Natural killer cell treated with Interleukin-12 subunit alpha and Interleukin-12 subunit beta and Interleukin-15 and Interleukin-18, amount 100 ng/mL, for 72 hours (primary cell): ENCODE results near the gene CAMSAP1. TPM values are rescaled to one million over a fixed set of nuclear protein-coding genes. Genes with fewer than 3 reads are reported as not detected.
A peak's percentile ranks its signal among the peaks of the same experiment; 100 is the strongest.
"Not testable (repeated sequence)": the region's sequence is repeated elsewhere in the genome, so short reads cannot be mapped to it uniquely, and the experiment has no call there.

Experiments
- ATAC-seq, 2 donors: fragments of 150-1000 bp; cut with Tn5 transposase in 1 of 2; sonication (Bioruptor Pico), chemical (Tn5 transposase) in 1 of 2; 2 replicates each; pipeline ENCODE4 v1.10.0; 2021
- DNase-seq: peaks from one replicate; pipeline ENCODE4 v3.0.0; 2022; ENCODE audit warnings: low spot score
- H3K27ac Mint-ChIP-seq, 2 donors: 1 replicate in 1 of 2; 2 replicates in 1 of 2; pipeline ENCODE4 v1.8.0; 2022; ENCODE audit warnings: mixed read lengths in 2 of 2, mild to moderate bottlenecking in 1 of 2, moderate library complexity in 1 of 2
- H3K27me3 Mint-ChIP-seq, 2 donors: 1 replicate in 1 of 2; 2 replicates in 1 of 2; pipeline ENCODE4 v1.8.0; 2022; ENCODE audit warnings: mixed read lengths in 2 of 2
- H3K36me3 Mint-ChIP-seq: one replicate; pipeline ENCODE4 v1.8.0; 2022; ENCODE audit warnings: mixed read lengths
- H3K4me1 Mint-ChIP-seq, 2 donors: 1 replicate in 1 of 2; 2 replicates in 1 of 2; pipeline ENCODE4 v1.8.0; 2022; ENCODE audit warnings: low read depth in 2 of 2, mixed read lengths in 2 of 2, mild to moderate bottlenecking in 1 of 2
- H3K4me3 Mint-ChIP-seq: one replicate; pipeline ENCODE4 v1.8.0; 2022; ENCODE audit warnings: mixed read lengths
- H3K9me3 Mint-ChIP-seq: 2 replicates; pipeline ENCODE4 v1.8.0; 2022; ENCODE audit warnings: mixed read lengths
- total RNA-seq, 2 donors: library from RNA; stranded (reverse); gene quantifications; one replicate each; pipeline ENCODE4 v1.2.3, GENCODE V29; 2022

The CAMSAP1 gene, protein sequence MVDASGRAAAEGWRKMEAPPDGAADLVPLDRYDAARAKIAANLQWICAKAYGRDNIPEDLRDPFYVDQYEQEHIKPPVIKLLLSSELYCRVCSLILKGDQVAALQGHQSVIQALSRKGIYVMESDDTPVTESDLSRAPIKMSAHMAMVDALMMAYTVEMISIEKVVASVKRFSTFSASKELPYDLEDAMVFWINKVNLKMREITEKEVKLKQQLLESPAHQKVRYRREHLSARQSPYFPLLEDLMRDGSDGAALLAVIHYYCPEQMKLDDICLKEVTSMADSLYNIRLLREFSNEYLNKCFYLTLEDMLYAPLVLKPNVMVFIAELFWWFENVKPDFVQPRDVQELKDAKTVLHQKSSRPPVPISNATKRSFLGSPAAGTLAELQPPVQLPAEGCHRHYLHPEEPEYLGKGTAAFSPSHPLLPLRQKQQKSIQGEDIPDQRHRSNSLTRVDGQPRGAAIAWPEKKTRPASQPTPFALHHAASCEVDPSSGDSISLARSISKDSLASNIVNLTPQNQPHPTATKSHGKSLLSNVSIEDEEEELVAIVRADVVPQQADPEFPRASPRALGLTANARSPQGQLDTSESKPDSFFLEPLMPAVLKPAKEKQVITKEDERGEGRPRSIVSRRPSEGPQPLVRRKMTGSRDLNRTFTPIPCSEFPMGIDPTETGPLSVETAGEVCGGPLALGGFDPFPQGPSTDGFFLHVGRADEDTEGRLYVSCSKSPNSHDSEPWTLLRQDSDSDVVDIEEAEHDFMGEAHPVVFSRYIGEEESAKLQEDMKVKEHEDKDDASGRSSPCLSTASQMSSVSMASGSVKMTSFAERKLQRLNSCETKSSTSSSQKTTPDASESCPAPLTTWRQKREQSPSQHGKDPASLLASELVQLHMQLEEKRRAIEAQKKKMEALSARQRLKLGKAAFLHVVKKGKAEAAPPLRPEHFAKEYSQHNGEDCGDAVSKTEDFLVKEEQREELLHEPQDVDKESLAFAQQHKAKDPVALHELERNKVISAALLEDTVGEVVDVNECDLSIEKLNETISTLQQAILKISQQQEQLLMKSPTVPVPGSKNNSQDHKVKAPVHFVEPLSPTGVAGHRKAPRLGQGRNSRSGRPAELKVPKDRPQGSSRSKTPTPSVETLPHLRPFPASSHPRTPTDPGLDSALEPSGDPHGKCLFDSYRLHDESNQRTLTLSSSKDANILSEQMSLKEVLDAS (N-terminal part only)
- 10 to 100 TPM; 23.4 to 25.5 TPM for total RNA-seq

DNA sequence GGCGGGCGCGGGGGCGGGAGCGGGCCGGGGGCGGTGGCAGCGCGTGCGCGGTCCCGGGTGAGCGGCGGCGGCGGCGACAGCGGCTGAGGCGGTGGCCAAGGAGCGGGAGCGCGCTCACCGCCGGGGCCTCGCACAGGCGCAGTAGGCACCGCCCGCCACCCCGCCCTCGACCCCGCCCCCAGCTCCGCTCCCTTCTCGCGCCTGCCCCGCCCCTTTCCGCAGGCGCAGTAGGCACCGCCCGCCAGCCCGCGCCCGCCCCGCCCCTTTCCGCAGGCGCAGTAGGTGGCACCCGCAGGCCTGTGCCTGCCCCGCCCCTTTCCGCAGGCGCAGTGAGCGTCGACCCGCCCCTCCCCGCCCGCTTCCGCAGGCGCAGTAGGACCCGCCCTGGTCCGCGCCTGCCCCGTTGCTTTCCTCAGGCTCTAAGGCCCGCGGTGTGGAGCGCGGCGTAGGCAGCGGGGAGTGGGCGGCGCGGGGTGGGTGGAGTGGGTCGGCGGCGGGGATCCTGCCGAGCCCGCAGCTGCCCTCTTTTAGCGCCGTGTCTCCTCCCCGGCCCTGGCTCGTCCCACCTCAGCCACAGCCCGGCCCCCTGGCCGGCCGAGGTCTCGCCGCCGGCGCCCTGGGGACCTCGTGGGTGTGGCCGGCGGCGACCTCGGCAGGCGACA is at the start of gene CAMSAP1:
Gene CAMSAP1 (minus strand): TSS at position 116 of the 662 bp plus-strand sequence. CDS start 387 bp downstream, outside the sequence.
- peak; percentile 93 to 95 for ATAC-seq
- Mint-ChIP-seq H3K4me3 (peak within 1 kb of the TSS; percentile 85), H3K27ac (peak within 1 kb of the TSS; percentile 57 to 74), H3K9me3 (no peaks in the 10 kb centered on the region), H3K27me3 (no peaks in the 10 kb centered on the region), H3K4me1 (peaks cover 38 to 44% of the 10 kb centered on the region in 2 donors), H3K36me3 (peaks cover 23% of the 10 kb centered on the region)
- DNase-seq: peak; percentile 96

DNA sequence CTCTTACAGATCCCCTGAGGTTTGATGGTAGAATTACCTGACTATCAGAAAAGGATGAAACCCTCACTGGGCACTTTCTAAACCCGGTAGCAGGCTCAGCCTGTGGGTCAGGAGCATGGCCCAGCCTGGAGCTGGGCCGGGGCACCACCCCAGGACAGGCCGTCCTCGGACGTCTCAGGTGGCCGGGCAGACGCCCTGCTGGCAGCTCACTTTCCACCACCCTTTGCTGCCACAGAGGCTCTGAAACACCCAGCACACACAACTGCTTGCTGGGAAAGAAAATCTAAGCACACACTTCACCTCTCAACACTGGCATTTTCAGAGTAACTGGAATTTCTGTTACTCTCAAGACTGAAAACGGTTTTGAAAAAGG is 49.4 kb upstream of the CAMSAP1 start:
- H3K36me3 Mint-ChIP-seq: peaks cover 4% of the 10 kb centered on the region
- H3K27ac Mint-ChIP-seq: no peak overlapping the region
- no peaks in the 10 kb centered on the region for H3K27me3 Mint-ChIP-seq
- ATAC-seq (no peak), DNase-seq (no peak)
- H3K4me3 Mint-ChIP-seq: no peak overlapping the region
- H3K4me1 Mint-ChIP-seq: peaks cover 9 to 19% of the 10 kb centered on the region in 2 donors
- no peaks in the 10 kb centered on the region for H3K9me3 Mint-ChIP-seq

DNA sequence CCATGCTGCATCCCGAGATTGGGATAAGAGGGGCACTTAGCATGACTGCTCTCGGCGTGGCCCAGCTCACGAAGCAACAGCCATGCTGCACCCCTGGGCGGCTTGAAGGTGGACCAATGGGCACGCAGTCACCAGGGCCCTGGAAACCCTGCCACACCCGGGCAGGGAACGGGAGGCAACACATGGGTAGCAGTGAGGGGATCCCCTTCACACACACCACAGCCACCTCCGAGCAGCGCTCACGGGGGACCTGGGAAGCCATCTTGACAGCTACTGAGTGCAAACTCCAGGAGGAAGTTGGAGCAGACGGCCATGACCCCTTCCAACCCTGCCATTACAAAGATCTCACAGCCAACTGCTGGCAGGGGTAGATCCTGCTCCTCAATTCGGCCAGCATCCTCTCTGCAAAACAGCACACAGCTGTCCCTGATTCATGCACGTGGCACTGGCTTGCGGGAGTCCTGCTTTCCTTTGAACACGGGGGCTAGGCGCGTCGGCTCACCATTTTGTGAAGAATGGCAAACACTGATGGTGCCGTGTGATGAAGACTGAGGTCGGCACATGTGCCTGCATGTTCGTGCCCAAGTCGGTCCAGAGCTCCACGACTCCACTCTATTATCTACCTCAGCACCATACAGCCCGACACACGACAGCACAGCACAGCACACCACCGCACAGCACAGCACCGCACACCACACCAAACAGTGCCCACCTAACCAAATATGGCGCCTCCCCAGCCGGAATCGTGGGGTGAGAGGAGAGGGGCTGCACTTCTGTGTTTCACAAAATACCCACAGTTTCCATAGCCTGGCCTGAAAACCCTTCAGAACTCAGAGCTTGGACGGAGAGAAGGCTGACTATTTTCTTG is 48.8 kb upstream of the CAMSAP1 start:
- DNase-seq: no peak
- no peak for ATAC-seq
- Mint-ChIP-seq H3K27ac (no peak overlapping the region), H3K27me3 (no peaks in the 10 kb centered on the region), H3K4me3 (no peak overlapping the region), H3K9me3 (no peaks in the 10 kb centered on the region), H3K36me3 (peaks cover 4% of the 10 kb centered on the region), H3K4me1 (peaks cover 5 to 14% of the 10 kb centered on the region in 2 donors)

DNA sequence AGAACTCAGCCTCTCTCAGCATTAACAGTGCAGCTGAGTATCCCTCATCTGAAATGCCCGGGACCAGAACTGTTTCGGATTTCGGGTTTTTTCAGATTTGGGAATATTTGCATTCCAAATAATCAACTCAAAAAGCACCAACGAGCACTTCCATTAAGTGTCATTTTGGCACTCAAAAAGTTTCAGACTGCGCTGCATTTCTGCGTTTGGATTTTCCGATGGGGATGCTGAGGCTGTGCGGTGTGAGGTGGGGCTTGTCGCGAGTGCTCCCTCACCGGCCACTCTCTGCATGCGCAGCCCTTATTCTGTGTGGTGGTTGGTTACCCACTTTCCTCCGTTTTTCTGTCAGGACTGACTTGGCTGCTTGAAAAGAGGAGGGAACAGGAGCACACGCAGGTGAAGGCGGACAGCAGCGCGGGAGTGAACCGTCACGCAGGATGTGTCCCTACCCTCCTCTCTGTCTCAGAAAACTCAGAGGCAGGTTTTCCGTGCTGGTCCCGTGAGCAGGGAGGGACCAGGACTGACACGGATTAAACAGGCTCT is 45.4 kb upstream of the CAMSAP1 start:
- Mint-ChIP-seq H3K27me3 (no peaks in the 10 kb centered on the region), H3K36me3 (peaks cover 11% of the 10 kb centered on the region), H3K9me3 (no peaks in the 10 kb centered on the region), H3K27ac (no peak overlapping the region), H3K4me1 (no peaks in the 10 kb centered on the region), H3K4me3 (no peak overlapping the region)
- ATAC-seq: no peak
- peak; percentile 18 for DNase-seq

DNA sequence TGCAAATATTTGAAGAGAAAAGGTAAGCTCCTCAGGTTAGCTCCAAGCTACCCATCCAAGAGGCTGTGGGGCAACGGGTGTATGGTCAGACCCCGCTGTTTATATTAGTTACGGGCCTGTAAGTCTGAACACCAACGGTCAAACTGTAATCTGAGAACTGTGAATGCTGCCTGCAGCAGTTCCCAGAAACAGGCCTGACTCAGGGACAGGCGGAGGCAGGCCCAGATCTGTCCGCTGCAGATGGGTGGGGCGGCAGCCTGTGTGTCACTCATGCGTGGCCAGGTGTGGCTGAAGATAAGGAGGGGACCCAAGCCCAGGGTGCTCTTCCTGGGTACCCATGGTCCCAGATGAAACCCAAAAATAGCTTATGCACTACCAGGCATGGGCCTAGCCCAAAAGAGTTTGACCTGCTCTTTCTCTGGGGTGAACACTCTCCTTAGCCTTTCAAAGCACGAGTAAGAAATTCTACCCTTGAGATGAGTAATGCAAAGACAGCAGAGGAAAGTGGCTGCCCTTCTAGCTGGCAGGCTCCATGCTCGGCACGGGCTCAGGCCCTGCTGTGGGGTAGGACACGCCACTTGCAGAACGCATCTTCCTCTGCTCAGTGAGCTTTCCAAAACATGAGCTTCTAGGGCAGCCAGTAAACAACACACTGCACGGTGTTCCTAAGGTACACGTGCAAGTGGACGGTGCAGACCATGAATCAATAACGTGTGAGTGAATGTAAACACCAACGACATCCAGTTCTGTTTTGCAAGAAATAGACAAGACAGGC is 44.7 kb upstream of the CAMSAP1 start:
- no peak for ATAC-seq
- Mint-ChIP-seq H3K27me3 (no peaks in the 10 kb centered on the region), H3K9me3 (no peaks in the 10 kb centered on the region), H3K36me3 (peaks cover 14% of the 10 kb centered on the region), H3K4me3 (no peak overlapping the region), H3K27ac (no peak overlapping the region), H3K4me1 (no peaks in the 10 kb centered on the region)
- peak; percentile 13 for DNase-seq

DNA sequence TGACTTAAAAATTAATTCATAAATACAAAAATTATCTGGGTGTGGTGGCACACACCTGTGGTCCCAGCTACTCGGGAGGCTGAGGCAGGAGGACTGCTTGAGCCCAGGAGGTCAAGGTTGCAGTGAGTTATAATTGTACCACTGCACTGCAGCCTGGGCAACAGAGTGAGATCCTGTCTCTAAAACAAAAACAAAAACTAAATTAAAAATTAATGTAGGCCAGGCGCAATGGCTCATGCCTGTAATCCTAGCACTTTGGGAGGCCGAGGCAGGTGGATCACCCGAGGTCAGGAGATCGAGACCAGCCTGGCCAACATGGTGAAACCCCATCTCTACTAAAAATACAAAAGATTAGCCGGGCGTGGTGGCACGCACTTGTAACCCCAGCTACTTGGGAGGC is 44.0 kb upstream of the CAMSAP1 start:
- not testable (repeated sequence) for H3K27ac Mint-ChIP-seq, ATAC-seq, H3K4me3 Mint-ChIP-seq, H3K27me3 Mint-ChIP-seq, H3K9me3 Mint-ChIP-seq, H3K4me1 Mint-ChIP-seq
- peak; percentile 25 for DNase-seq
- H3K36me3 Mint-ChIP-seq: peaks cover 14% of the 10 kb centered on the region

DNA sequence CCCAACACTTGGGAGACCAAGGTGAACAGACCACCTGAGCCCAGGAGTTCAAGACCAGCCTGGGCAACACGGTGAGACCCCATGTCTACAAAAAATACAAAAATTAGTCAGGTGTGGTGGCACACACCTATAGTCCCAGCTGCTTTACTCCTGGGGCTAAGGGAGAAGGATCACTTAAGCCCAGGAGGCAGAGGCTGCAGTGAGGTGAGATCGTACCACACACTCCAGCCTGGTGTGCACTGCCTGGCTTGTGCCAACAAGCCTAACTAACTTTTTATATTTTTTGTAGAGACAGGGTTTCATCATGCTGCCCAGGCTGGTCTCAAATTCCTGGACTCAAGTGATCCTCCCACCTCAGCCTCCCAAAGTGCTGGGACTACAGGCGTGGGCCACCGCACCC is 43.5 kb upstream of the CAMSAP1 start:
- not testable (repeated sequence) for ATAC-seq, H3K4me1 Mint-ChIP-seq

DNA sequence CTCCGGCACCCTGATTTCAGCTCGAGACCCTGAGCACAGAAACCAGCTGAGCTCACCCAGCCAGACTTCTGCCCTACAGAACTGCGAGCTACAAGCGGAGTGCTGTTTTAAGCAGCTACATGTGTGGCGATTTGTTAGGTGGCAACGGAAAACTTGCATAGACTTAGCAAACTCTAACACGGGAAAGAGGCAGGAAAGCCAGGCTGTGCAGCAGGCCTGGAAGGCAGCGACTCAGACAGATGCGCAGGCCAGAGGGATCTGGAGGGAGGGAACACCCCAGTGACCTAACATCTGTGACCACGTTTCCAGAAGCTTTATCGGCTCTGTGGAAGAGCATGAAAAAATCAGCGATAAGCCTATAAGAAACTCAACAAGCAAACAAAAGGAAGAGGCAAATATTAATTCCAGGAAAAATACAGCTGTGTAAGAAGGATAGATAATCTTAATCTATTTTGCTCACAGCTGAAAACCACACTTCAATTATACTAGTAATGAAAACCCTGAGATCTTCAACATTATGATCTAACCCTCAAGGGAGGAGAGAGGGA is 42.9 kb upstream of the CAMSAP1 start:
- H3K27ac Mint-ChIP-seq: no peak overlapping the region
- H3K4me3 Mint-ChIP-seq: no peak overlapping the region
- no peaks in the 10 kb centered on the region for H3K4me1 Mint-ChIP-seq
- peaks cover 14% of the 10 kb centered on the region for H3K36me3 Mint-ChIP-seq
- no peaks in the 10 kb centered on the region for H3K9me3 Mint-ChIP-seq
- ATAC-seq: no peak
- H3K27me3 Mint-ChIP-seq: no peaks in the 10 kb centered on the region
- DNase-seq: no peak

More for the DNA sequence above, 43.5 kb upstream of the CAMSAP1 start:
- H3K27ac Mint-ChIP-seq, H3K9me3 Mint-ChIP-seq, H3K4me3 Mint-ChIP-seq, H3K27me3 Mint-ChIP-seq: not testable (repeated sequence)
- H3K36me3 Mint-ChIP-seq: peaks cover 14% of the 10 kb centered on the region
- peak; percentile 2 for DNase-seq

DNA sequence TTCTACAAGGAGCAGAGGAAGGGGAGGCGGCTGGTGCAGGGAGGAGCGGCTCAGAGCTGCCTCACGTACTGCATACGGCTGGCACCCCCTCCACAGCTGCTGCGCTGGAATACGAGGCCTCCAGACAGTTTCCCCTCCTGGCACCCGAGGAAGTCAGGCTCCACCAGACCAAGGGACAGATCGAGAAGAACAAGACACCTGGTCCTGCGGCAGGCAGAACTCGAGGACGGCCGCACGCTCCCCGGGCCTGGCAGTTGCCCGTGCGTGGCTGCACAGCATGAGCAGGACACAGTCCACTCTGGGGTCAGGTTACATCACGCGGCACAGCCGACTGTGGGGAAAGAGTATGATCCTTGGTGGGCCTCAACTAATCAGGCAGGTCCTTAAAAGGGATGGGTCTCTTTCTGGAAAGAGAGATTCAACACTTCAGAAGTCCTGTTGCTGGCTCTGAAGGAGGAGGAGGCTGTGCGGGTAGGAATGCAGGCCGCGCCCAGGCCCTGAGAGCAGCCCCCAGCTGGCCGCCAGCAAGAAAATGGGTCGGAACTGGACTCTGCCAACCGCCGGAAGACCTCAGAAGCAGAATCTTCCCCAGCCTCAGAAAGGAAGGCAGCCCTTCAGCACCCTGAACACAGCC is 42.3 kb upstream of the CAMSAP1 start:
- Mint-ChIP-seq H3K27ac (no peak overlapping the region), H3K4me3 (no peak overlapping the region), H3K27me3 (no peaks in the 10 kb centered on the region), H3K36me3 (peaks cover 14% of the 10 kb centered on the region), H3K9me3 (no peaks in the 10 kb centered on the region), H3K4me1 (no peaks in the 10 kb centered on the region)
- no peak for ATAC-seq
- DNase-seq: peak; percentile 44

DNA sequence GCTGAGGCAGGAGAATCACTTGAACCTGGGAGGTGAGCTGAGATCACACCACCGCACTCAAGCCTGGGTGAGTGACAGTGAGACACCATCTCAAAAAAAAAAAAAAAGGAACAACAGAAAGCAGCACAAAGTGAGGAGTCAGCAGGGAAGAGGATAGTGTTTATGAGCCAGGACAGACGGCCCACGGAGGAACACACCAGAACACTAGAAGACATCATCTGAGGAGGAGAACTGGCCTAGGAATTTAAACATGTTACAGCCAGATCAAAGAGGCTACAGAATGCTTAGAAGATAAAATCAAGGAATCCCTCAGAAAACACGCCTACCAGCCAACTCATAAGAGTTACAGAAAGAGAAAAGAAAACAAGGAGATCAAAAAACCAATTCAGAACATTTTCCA is 41.6 kb upstream of the CAMSAP1 start:
- Mint-ChIP-seq H3K36me3 (peaks cover 14% of the 10 kb centered on the region), H3K27ac (no peak overlapping the region), H3K27me3 (no peaks in the 10 kb centered on the region), H3K4me1 (no peaks in the 10 kb centered on the region), H3K9me3 (no peaks in the 10 kb centered on the region), H3K4me3 (no peak overlapping the region)
- ATAC-seq (no peak), DNase-seq (no peak)

DNA sequence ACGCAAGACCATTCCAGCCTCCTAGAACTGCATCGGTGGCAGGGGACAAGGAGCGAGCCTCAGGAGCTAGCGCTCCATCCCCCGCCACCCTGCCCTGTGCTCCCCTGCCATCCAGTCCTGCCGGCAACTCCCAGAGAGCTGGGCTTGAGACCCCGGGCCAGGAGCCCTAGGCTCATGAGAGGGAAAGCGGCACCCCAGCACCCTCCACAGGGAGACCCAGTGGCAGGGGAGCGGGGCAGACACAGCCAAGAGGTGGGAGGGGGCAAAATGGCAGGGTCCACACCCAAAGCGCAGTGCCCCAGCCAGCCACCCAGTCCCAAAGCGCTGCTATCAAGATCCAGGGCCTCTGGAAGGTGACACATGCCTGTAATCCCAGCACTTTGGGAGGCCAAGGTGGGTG is 41.1 kb upstream of the CAMSAP1 start:
- peak in 1 of 2 donors; percentile 32 for ATAC-seq
- no peak overlapping the region for H3K4me3 Mint-ChIP-seq
- H3K4me1 Mint-ChIP-seq: no peaks in the 10 kb centered on the region
- no peak overlapping the region for H3K27ac Mint-ChIP-seq
- peak; percentile 51 for DNase-seq
- H3K9me3 Mint-ChIP-seq: no peaks in the 10 kb centered on the region
- peaks cover 18% of the 10 kb centered on the region for H3K36me3 Mint-ChIP-seq
- no peaks in the 10 kb centered on the region for H3K27me3 Mint-ChIP-seq
